DMS 273 treated with DMSO at 0.1 percent for 48 hours (cell line): Measurements from ENCODE around the gene CAMK2D.

ENCODE experiments used
- DNase-seq: peaks from one replicate; lab custom pipeline; 2025; lab: John Stamatoyannopoulos, UW

CAMK2D gene

GRCh38 chr4:113604955-113605354, 156.6 kb downstream of the CAMK2D start:
- DNase-seq = no peak

- DNase-seq = no peak
Observed at GRCh38 chr4:113603911-113604310, 157.6 kb downstream of the CAMK2D start.

- DNase-seq = no peak
Observed at GRCh38 chr4:113602646-113603228, 158.8 kb downstream of the CAMK2D start.

- no peak for DNase-seq
Observed at GRCh38 chr4:113601636-113602035, 159.9 kb downstream of the CAMK2D start.

- no peak for DNase-seq
Observed at GRCh38 chr4:113596396-113596795, 165.1 kb downstream of the CAMK2D start.

- DNase-seq = no peak
Observed at GRCh38 chr4:113594231-113594556, 167.3 kb downstream of the CAMK2D start.

- no peak for DNase-seq
Observed at GRCh38 chr4:113593400-113594230, 167.9 kb downstream of the CAMK2D start.

- no peak for DNase-seq
Observed at GRCh38 chr4:113591982-113592381, 169.6 kb downstream of the CAMK2D start.

GRCh38 chr4:113588895-113589668, 172.5 kb downstream of the CAMK2D start:
- DNase-seq = no peak

GRCh38 chr4:113587640-113588275, 173.8 kb downstream of the CAMK2D start:
- DNase-seq = no peak

- no peak for DNase-seq
Observed at GRCh38 chr4:113587156-113587555, 174.4 kb downstream of the CAMK2D start.

GRCh38 chr4:113586072-113586471, 175.5 kb downstream of the CAMK2D start:
- DNase-seq = no peak

GRCh38 chr4:113584407-113585150, 177.0 kb downstream of the CAMK2D start:
- peak; percentile 75 for DNase-seq

GRCh38 chr4:113582737-113583136, 178.8 kb downstream of the CAMK2D start:
- DNase-seq = no peak

- no peak for DNase-seq
Observed at GRCh38 chr4:113579360-113579759, 182.2 kb downstream of the CAMK2D start.

- no peak for DNase-seq
Observed at GRCh38 chr4:113576947-113577678, 184.4 kb downstream of the CAMK2D start.

GRCh38 chr4:113575401-113575800, 186.1 kb downstream of the CAMK2D start:
- DNase-seq = no peak

GRCh38 chr4:113574636-113575103, 186.9 kb downstream of the CAMK2D start:
- DNase-seq = peak; percentile 86

GRCh38 chr4:113572620-113573019, 188.9 kb downstream of the CAMK2D start:
- no peak for DNase-seq

GRCh38 chr4:113566015-113566795, 195.3 kb downstream of the CAMK2D start:
- no peak for DNase-seq
